Smooth muscle cell of the pulmonary artery (primary cell): ENCODE data around the gene KNTC1. TPM values are rescaled to one million over a fixed set of nuclear protein-coding genes. Genes with fewer than 3 reads are reported as not detected.

Experiments used
- total RNA-seq: library from RNA; depleted of rRNA; stranded (reverse); fragments of >200 nt; gene quantifications from 2 replicates; pipeline ENCODE4 v1.2.3, GENCODE V29; 2014

KNTC1 gene, protein sequence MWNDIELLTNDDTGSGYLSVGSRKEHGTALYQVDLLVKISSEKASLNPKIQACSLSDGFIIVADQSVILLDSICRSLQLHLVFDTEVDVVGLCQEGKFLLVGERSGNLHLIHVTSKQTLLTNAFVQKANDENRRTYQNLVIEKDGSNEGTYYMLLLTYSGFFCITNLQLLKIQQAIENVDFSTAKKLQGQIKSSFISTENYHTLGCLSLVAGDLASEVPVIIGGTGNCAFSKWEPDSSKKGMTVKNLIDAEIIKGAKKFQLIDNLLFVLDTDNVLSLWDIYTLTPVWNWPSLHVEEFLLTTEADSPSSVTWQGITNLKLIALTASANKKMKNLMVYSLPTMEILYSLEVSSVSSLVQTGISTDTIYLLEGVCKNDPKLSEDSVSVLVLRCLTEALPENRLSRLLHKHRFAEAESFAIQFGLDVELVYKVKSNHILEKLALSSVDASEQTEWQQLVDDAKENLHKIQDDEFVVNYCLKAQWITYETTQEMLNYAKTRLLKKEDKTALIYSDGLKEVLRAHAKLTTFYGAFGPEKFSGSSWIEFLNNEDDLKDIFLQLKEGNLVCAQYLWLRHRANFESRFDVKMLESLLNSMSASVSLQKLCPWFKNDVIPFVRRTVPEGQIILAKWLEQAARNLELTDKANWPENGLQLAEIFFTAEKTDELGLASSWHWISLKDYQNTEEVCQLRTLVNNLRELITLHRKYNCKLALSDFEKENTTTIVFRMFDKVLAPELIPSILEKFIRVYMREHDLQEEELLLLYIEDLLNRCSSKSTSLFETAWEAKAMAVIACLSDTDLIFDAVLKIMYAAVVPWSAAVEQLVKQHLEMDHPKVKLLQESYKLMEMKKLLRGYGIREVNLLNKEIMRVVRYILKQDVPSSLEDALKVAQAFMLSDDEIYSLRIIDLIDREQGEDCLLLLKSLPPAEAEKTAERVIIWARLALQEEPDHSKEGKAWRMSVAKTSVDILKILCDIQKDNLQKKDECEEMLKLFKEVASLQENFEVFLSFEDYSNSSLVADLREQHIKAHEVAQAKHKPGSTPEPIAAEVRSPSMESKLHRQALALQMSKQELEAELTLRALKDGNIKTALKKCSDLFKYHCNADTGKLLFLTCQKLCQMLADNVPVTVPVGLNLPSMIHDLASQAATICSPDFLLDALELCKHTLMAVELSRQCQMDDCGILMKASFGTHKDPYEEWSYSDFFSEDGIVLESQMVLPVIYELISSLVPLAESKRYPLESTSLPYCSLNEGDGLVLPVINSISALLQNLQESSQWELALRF (N-terminal part only)
- total RNA-seq: 10.5 and 12.1 TPM in 2 replicates

DNA sequence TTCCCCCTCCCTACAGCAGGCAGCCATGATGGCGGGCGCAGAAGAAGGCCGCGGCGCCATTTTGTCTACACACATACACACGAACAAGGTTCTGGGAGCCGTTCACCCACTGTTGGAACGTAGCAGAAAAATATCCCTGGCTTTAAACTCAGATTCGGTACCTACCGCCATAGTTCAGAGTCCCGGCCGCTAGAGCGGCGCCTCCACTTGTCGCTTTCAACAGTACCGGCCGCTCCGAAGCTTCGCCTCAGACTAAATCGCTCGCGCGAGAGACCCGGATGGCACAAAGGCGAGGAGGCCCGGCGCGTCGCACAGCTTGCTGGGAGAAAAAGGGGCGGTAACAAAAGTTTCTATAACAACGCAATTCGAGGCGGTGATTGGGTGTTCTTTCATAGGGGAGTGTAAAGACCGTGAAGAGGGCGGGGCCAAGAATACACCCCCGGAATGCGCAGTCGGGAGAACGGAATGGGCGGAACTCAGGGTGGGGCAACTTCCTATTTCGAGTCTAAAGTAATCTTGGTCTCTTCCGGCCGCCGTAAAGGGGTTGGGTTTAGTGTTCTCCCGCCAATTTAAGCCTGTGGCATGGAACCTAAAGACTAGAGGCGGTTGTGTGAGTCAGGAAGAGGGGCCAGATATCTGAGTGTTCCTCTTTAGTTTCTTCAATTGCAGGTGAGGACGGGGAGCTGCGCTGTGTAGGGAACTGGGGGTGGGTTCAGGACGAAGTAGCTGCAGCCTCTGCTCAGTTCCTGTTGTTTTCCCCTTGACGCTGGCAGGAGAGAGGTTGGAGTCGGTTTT, at the start of gene KNTC1, which contains the start of gene RSRC2:
Gene KNTC1, plus strand, starts transcription at position 567 of the 795 bp plus-strand sequence. CDS start 2,815 bp downstream, outside the sequence.
Gene RSRC2, minus strand, starts transcription at position 254 of the 795 bp plus-strand sequence. Its CDS starts 83 bp downstream, at position 171.

DNA sequence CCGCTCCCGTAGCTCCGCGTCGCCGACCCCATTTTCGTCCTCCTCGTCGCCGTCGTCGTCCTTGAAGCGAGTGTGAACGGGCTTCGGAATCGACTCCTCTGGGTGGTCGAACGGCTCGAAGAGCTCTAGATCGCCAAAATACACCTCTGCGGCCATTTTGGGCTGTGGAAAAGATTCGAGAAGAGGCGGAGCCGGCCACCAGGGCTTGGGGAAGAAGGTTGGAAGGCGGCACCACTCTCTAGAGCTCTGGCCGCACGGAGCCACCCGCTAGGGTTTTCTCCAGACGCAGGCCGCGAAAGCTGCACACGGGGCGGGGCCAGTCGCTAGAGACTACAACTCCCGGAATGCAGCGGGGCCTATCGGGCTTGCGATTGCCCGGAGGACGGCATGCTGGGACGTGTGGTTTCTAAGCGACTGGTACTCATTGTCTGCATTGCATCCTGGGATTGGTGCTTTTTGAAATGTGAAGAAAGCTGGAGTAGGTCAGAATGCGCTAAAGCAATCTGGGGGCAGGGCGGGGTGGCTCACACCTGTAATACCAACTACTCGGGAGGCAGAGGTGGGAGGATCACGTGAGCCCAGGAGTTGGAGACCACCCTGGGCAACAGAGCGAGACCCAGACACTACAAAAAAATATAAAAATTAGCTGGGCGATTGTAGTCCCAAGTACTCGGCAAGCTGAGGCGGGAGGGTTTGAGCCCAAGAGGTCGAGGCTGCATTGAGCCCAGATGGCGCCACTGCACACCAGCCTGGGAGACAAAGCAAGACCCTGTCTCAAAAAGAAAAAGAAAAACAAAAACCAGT, 26.2 kb upstream of the KNTC1 start, which contains the start of gene ZCCHC8:
Gene ZCCHC8, minus strand, starts transcription at position 248 of the 804 bp plus-strand sequence. Its CDS starts 92 bp downstream, at position 156.

Other genes starting within 250 kb of the KNTC1 start
- gene CLIP1, start 104.6 kb upstream of the KNTC1 start, total RNA-seq: 63.5 and 85.5 TPM in 2 replicates
- gene ZCCHC8, start 26.3 kb upstream of the KNTC1 start, total RNA-seq: 11.6 and 11.9 TPM in 2 replicates
- 27.7 and 30.2 TPM in 2 replicates for gene RSRC2, start 313 bp upstream of the KNTC1 start, total RNA-seq
- gene HCAR2, start 176.1 kb downstream of the KNTC1 start, total RNA-seq: not detected in 2 replicates
- gene HCAR3, start 189.6 kb downstream of the KNTC1 start, total RNA-seq: not detected in 2 replicates
- 0.17 and 0.85 TPM in 2 replicates for gene HCAR1, start 203.6 kb downstream of the KNTC1 start, total RNA-seq
- gene DENR, start 225.6 kb downstream of the KNTC1 start, total RNA-seq: 26.3 and 28.7 TPM in 2 replicates
- 0.40 and 0.65 TPM in 2 replicates for gene CCDC62, start 247.3 kb downstream of the KNTC1 start, total RNA-seq